ENCODE data around the gene MROH7. TPM values are rescaled to one million over a fixed set of nuclear protein-coding genes. Genes with fewer than 3 reads are reported as not detected.

MROH7 gene
- total RNA-seq, 1 donor from 2014 or later, result under 0.01 TPM

DNA sequence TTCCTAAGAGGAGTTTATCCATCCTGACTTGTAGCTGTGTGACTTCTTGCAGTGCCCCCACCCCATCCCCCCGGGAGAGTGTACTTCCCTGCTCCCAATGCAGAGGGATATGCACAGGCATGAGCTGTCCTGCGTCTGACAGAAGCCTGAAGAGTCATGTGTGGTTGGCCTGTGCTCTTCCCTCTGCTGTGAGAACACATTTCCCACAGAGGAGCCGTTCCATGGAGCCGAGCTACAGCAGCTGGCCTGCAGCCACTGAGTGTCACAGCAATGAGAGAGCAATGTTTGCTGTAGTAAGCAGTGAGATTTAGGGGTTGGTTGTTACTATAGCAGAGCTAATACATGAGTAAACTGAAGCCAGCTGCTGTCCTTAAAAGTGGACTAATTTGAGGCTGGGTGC is 100.7 kb downstream of the MROH7 start:
- TF ChIP-seq, protein P1, sequence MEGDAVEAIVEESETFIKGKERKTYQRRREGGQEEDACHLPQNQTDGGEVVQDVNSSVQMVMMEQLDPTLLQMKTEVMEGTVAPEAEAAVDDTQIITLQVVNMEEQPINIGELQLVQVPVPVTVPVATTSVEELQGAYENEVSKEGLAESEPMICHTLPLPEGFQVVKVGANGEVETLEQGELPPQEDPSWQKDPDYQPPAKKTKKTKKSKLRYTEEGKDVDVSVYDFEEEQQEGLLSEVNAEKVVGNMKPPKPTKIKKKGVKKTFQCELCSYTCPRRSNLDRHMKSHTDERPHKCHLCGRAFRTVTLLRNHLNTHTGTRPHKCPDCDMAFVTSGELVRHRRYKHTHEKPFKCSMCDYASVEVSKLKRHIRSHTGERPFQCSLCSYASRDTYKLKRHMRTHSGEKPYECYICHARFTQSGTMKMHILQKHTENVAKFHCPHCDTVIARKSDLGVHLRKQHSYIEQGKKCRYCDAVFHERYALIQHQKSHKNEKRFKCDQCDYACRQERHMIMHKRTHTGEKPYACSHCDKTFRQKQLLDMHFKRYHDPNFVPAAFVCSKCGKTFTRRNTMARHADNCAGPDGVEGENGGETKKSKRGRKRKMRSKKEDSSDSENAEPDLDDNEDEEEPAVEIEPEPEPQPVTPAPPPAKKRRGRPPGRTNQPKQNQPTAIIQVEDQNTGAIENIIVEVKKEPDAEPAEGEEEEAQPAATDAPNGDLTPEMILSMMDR (IDR thresholded peaks at IDR 0.05; ENCODE audit: insufficient read depth, low read length, severe bottlenecking), result no peak
- no peak for FAIRE-seq
- H3K36me3 ChIP-seq (ENCODE audit: control insufficient read depth, insufficient read depth, low read length), result peaks cover 17% of the 10 kb centered on the region

DNA sequence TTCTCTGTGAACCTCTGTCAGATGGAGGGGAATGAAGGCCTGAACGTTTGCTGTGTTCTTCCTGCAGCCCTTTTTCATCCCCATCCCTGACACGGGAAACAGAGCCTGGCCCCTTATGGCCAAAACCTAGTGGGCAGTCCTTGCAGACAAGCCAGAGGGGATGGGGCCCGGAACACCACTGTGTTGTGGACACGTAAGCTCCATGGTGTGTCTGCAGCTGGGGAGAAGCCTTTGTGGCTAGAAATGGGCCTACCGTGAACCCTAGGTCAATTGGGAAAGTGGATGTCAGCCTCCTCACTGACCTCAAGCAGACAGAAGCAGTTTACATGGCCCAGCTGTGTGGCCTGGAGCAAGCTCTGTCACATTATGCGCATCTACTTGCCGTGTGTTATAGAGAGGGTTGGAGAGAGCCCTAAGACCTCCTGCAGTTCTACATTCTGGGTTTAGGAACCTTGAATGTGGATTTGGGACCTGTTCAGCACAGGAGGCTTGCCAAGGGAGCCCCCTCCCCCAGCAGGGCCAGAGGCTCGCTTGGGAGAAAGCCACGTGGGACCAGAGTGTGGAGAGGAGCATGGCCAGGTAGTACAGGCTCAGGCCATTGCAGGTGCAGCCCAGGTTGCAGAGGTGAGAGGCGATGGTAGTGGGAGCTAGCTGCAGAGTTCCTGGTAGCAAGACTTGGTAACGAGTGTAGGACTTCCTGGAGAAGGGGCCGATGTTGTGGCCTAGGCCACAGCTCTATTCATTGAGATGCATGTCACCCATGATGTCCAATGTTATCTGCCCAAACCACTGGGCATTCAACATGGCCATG is 102.0 kb downstream of the MROH7 start:
- no peaks in the 10 kb centered on the region for H3K27me3 ChIP-seq (ENCODE audit: control insufficient read depth, insufficient read depth, low read length)
- no peak for DNase-seq (ENCODE audit: low read depth)
- TF ChIP-seq, protein P1 (IDR thresholded peaks at IDR 0.05; ENCODE audit: insufficient read depth, low read length, severe bottlenecking), result no peak
- H3K36me3 ChIP-seq (ENCODE audit: control insufficient read depth, insufficient read depth, low read length), result peaks cover 11% of the 10 kb centered on the region
- no peak overlapping the region for H3K4me3 ChIP-seq (ENCODE audit: low read depth, low read length)
- peak; percentile 32 for FAIRE-seq

More for the DNA sequence above, 100.7 kb downstream of the MROH7 start:
- Histone ChIP-seq H3K4me3 (ENCODE audit: low read depth, low read length) (no peak overlapping the region), H3K27me3 (ENCODE audit: control insufficient read depth, insufficient read depth, low read length) (no peaks in the 10 kb centered on the region)
- no peak for DNase-seq (ENCODE audit: low read depth)

DNA sequence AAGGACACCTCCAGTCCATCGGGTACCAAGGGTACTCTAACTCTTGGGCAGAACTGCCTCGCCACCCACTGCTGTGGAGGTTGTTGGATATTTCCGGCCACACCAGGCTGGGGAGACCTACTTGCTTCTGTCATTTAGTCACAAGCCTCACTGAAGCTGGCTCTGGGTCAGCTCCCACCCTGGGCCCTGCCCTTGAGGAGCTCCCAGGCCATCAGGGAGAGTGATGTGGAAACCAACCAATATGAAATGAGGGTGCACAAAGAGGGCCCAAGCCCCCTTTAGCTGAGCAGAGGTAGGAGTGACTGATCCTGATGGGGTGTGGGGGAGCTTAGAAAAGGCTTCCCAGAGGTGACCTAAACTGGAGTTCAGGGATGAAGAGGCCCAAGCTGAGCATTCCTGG is 103.1 kb downstream of the MROH7 start:
- DNase-seq (ENCODE audit: low read depth) (no peak), FAIRE-seq (no peak)
- Histone ChIP-seq H3K4me3 (ENCODE audit: low read depth, low read length) (no peak overlapping the region), H3K36me3 (ENCODE audit: control insufficient read depth, insufficient read depth, low read length) (peaks cover 6% of the 10 kb centered on the region), H3K27me3 (ENCODE audit: control insufficient read depth, insufficient read depth, low read length) (peaks cover 2% of the 10 kb centered on the region)
- TF ChIP-seq, protein P1 (IDR thresholded peaks at IDR 0.05; ENCODE audit: insufficient read depth, low read length, severe bottlenecking), result no peak

DNA sequence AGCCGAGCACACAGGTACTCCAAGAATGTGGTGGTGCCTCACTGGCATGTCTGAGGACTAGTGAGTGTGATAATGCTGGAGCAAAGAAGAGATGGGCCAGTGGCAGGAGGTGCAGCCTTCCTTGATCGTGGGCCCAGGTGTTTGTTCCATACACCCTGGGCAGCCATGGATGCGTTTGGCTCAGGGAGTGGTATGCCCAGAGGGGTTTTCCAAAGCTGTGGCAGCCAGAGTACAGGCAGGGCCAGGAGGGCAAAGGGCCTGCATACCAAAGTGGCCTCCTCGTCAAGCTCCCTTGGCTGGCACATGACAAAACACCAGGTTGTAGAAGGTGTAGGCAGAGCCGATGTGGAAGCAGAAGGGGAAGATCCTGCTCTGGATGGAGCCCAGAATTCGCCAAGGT is 103.7 kb downstream of the MROH7 start:
- TF ChIP-seq, protein P1 (IDR thresholded peaks at IDR 0.05; ENCODE audit: insufficient read depth, low read length, severe bottlenecking), result no peak
- H3K4me3 ChIP-seq (ENCODE audit: low read depth, low read length), result no peak overlapping the region
- H3K27me3 ChIP-seq (ENCODE audit: control insufficient read depth, insufficient read depth, low read length), result peaks cover 2% of the 10 kb centered on the region
- peaks cover 6% of the 10 kb centered on the region for H3K36me3 ChIP-seq (ENCODE audit: control insufficient read depth, insufficient read depth, low read length)
- FAIRE-seq (peak; percentile 23), DNase-seq (ENCODE audit: low read depth) (no peak)

DNA sequence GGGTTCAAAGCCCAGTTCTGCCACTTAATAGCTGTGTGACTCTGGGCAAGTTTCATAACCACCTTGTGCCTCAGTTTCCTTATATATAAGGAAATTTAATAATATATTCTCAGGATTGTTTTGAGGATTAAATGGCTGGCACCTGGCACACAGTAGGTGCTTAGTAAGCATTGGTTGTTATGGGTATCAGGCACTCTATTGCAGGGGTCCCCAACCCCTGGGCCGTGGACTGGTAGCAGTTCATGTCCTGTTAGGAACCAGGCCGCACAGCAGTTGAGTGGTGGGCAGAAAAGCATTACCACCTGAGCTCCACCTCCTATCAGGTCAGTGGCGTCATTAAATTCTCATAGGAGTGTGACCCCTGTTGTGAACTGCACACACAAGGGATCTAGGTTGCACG is 104.3 kb downstream of the MROH7 start:
- FAIRE-seq, result no peak
- Histone ChIP-seq H3K27me3 (ENCODE audit: control insufficient read depth, insufficient read depth, low read length) (peaks cover 2% of the 10 kb centered on the region), H3K4me3 (ENCODE audit: low read depth, low read length) (no peak overlapping the region), H3K36me3 (ENCODE audit: control insufficient read depth, insufficient read depth, low read length) (peaks cover 6% of the 10 kb centered on the region)
- no peak for DNase-seq (ENCODE audit: low read depth)
- TF ChIP-seq, protein P1 (IDR thresholded peaks at IDR 0.05; ENCODE audit: insufficient read depth, low read length, severe bottlenecking), result no peak
